SU-DHL-6 (cell line): Measurements from ENCODE around the gene EFNA4.

Experiments
- H2AFZ ChIP-seq: fragments of 200-600 bp; sonication (generic); 2 replicates; pipeline ENCODE4 v1.6.1; 2014; ENCODE audit warnings: low read depth, mild to moderate bottlenecking, moderate library complexity, mixed read lengths, antibody characterized with exemption, low read length; ENCODE audit not compliant: severe bottlenecking
- H3F3A ChIP-seq: fragments of 200-600 bp; shearing (Covaris generic); 2 replicates; pipeline ENCODE4 v1.6.0; 2016; ENCODE audit warnings: antibody characterized with exemption, mild to moderate bottlenecking; ENCODE audit not compliant: insufficient read depth
- H3K27ac ChIP-seq: fragments of 200-600 bp; sonication (generic); 2 replicates; pipeline ENCODE4 v1.5.1; 2016; ENCODE audit warnings: low read depth, mild to moderate bottlenecking, low read length, moderate library complexity, mixed read lengths
- H3K27me3 ChIP-seq: fragments of 200-600 bp; sonication (generic), shearing (Covaris generic); 2 replicates; pipeline ENCODE4 v1.6.0; 2014; ENCODE audit warnings: mild to moderate bottlenecking, low read length
- H3K36me3 ChIP-seq: fragments of 200-600 bp; sonication (generic); 2 replicates; pipeline ENCODE4 v1.6.1; 2014; ENCODE audit warnings: mild to moderate bottlenecking, low read length, mixed read lengths
- H3K4me2 ChIP-seq: fragments of 300-600, 200-600 bp; shearing (Covaris generic), sonication (generic); 2 replicates; pipeline ENCODE4 v1.6.0; 2014; ENCODE audit warnings: low read length, low read depth, mild to moderate bottlenecking; ENCODE audit not compliant: poor library complexity, severe bottlenecking
- H3K4me3 ChIP-seq: fragments of 200-600 bp; sonication (generic); 2 replicates; pipeline ENCODE4 v1.5.1; 2014; ENCODE audit warnings: antibody characterized with exemption, low read length, mild to moderate bottlenecking, mixed read lengths; ENCODE audit not compliant: insufficient read depth, poor library complexity, severe bottlenecking
- H3K79me2 ChIP-seq: fragments of 200-600 bp; sonication (generic); 2 replicates; pipeline ENCODE4 v1.6.1; 2014; ENCODE audit warnings: mild to moderate bottlenecking, low read length, moderate library complexity; ENCODE audit not compliant: insufficient read depth
- H3K9ac ChIP-seq: fragments of 200-600 bp; sonication (generic); 2 replicates; pipeline ENCODE4 v1.7.0; 2014; ENCODE audit warnings: mild to moderate bottlenecking, low read length
- H3K9me2 ChIP-seq: fragments of 200-600 bp; sonication (generic); replicated peaks from 2 replicates; pipeline ENCODE4 v1.6.1; 2014; ENCODE audit warnings: low read length; ENCODE audit not compliant: insufficient read depth
- H3K9me3 ChIP-seq: fragments of 200-600 bp; sonication (generic); 2 replicates; pipeline ENCODE4 v1.6.1; 2014; ENCODE audit warnings: low read length, mixed read lengths; ENCODE audit not compliant: insufficient read depth
- H4K20me1 ChIP-seq: fragments of 200-600 bp; sonication (generic); 2 replicates; pipeline ENCODE4 v1.6.1; 2014; ENCODE audit warnings: low read depth, mild to moderate bottlenecking, antibody characterized with exemption, low read length, moderate library complexity, mixed read lengths
- EZH2phosphoT487 ChIP-seq: fragments of 200-600 bp; sonication (generic), shearing (Covaris generic); conservative IDR thresholded peaks from 2 replicates; pipeline ENCODE4 v1.6.1; 2018; ENCODE audit warnings: mild to moderate bottlenecking, antibody characterized with exemption, low read length, moderate library complexity, mixed read lengths
- TF ChIP-seq, protein P1 (sequence below): fragments of 200-600 bp; sonication (generic); IDR thresholded peaks from one replicate; pipeline ENCODE4 v1.5.1; 2017; ENCODE audit warnings: antibody characterized with exemption, mild to moderate bottlenecking, low read length, moderate library complexity; ENCODE audit not compliant: insufficient read depth, poor library complexity, severe bottlenecking

Gene EFNA4

DNA sequence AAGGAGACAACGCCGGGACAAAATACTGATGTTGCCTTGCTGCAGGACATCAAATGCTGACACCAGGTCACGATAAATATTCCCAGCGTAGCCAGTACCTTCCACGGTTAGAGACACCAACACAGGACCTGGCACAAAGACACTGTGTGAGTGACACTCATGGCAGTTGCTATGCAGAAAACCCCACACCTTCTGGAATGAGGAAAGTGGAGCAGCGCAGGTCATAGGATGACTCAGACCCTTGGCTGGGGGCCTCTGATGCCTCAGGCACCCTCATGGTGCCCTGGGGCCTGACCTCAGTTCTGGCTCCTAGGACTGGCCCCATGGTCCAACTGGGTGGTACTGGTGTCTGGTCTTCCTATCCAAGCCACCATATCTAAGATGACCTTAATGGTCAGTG lies 37.0 kb upstream of the EFNA4 start:
- Histone ChIP-seq H3K79me2 (no peaks in the 10 kb centered on the region), H3F3A (no peaks in the 10 kb centered on the region), H3K9ac (no peak overlapping the region), H3K9me3 (no peaks in the 10 kb centered on the region), H4K20me1 (no peaks in the 10 kb centered on the region), H2AFZ (no peak overlapping the region), H3K4me3 (no peak overlapping the region), H3K27ac (no peak overlapping the region), H3K4me2 (no peak overlapping the region), H3K27me3 (no peaks in the 10 kb centered on the region), H3K9me2 (no peaks in the 10 kb centered on the region), H3K36me3 (no peaks in the 10 kb centered on the region)
- TF ChIP-seq, protein P1, sequence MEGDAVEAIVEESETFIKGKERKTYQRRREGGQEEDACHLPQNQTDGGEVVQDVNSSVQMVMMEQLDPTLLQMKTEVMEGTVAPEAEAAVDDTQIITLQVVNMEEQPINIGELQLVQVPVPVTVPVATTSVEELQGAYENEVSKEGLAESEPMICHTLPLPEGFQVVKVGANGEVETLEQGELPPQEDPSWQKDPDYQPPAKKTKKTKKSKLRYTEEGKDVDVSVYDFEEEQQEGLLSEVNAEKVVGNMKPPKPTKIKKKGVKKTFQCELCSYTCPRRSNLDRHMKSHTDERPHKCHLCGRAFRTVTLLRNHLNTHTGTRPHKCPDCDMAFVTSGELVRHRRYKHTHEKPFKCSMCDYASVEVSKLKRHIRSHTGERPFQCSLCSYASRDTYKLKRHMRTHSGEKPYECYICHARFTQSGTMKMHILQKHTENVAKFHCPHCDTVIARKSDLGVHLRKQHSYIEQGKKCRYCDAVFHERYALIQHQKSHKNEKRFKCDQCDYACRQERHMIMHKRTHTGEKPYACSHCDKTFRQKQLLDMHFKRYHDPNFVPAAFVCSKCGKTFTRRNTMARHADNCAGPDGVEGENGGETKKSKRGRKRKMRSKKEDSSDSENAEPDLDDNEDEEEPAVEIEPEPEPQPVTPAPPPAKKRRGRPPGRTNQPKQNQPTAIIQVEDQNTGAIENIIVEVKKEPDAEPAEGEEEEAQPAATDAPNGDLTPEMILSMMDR = no peak

DNA sequence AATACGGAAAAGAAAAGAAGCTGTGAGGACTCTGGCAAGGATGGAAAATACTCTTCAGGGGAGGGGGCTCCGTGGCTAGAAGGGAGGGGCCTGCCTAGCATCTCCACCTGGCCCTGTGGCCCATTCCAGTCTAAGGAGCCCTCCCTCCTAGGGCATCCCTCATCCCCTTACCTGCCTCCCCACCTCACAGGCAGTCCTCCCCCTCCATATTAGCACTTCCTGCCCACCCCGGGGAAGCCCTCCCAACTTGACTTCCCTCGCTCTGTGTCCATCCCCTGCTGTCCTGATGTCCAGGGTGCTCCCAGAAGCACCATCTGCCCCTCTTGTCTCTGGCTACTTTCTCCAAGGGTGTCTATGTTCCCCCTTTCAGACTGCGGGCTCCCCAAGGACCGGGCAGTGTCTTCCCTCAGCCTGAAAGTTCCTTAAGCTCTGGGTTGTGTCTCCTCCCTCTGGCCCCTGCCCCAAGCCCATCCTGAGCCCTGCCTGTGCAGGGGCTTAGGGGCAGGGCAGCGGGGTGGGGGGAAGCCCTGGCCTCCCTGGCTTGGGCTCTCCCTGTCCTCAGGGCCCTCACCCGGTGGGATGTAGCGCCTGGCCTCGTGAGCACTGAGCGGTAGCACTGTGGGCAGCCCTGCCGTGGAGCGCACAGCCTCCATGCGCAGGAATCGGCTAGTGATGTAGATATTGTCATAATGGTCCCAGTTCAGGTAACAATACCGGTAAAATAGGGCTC lies 33.9 kb upstream of the EFNA4 start:
- no peak overlapping the region for H2AFZ ChIP-seq
- H3K79me2 ChIP-seq = no peaks in the 10 kb centered on the region
- H4K20me1 ChIP-seq = no peaks in the 10 kb centered on the region
- no peak overlapping the region for H3K27ac ChIP-seq
- no peak overlapping the region for H3K9ac ChIP-seq
- H3K9me2 ChIP-seq = no peaks in the 10 kb centered on the region
- no peak overlapping the region for H3K4me3 ChIP-seq
- no peaks in the 10 kb centered on the region for H3K27me3 ChIP-seq
- H3F3A ChIP-seq = no peaks in the 10 kb centered on the region
- H3K4me2 ChIP-seq = no peak overlapping the region
- no peaks in the 10 kb centered on the region for H3K9me3 ChIP-seq
- TF ChIP-seq EZH2phosphoT487 = no peak
- TF ChIP-seq, protein P1 = no peak
- no peaks in the 10 kb centered on the region for H3K36me3 ChIP-seq

DNA sequence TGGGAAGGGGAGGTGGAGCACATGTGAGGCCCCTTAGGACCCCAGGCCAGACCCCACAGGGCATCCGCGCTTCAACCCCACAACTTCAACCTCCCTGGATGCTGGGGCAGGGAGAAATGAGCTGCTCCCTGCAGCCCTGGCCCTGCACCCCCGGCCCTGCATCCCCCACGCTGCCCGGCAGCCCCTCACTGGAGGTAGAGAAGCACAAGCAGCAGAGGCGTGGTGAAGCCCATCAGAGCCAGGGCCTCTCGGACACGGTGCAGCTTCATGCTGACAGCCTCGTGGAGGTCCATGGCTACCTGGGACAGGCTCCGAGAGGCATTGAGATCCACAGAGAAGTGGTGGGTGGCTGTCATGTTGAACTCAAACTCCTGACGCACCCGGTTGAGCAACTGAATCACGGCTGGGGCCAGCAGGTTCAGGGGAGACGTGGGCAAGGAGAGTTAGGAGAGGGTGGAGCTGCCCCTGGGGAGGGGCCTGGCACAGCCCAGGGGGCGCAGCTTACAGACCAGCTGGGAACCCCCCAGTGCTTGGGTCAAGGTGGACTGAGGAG lies 33.2 kb upstream of the EFNA4 start:
- TF ChIP-seq EZH2phosphoT487 = no peak
- TF ChIP-seq, protein P1 = no peak
- Histone ChIP-seq H3K4me2 (no peak overlapping the region), H3F3A (no peaks in the 10 kb centered on the region), H3K9me2 (no peaks in the 10 kb centered on the region), H4K20me1 (no peaks in the 10 kb centered on the region), H3K27ac (no peak overlapping the region), H3K79me2 (no peaks in the 10 kb centered on the region), H3K36me3 (no peaks in the 10 kb centered on the region), H3K9ac (no peak overlapping the region), H3K4me3 (no peak overlapping the region), H2AFZ (no peak overlapping the region), H3K27me3 (no peaks in the 10 kb centered on the region), H3K9me3 (no peaks in the 10 kb centered on the region)
